HepG2 (cell line): Measurements from ENCODE around the gene BIRC6. TPM values are rescaled to one million over a fixed set of nuclear protein-coding genes. Genes with fewer than 3 reads are reported as not detected.

Source experiments
- ARID4A ChIP-seq: sonication (generic); formaldehyde crosslinking; IDR thresholded peaks from 2 replicates; pipeline ENCODE4 v1.5.0; 2020; ENCODE audit warnings: mild to moderate bottlenecking, missing genetic modification reagents, borderline replicate concordance
- BHLHE40 ChIP-seq: IDR thresholded peaks from 2 replicates; pipeline ENCODE4 v1.6.1; 2011; ENCODE audit warnings: low read length, improper control_type of control experiment
- CEBPZ ChIP-seq: IDR thresholded peaks from 2 replicates; pipeline ENCODE4 v1.6.1; 2012; ENCODE audit warnings: low read length, improper control_type of control experiment
- GABPB1 ChIP-seq: IDR thresholded peaks from 2 replicates; pipeline ENCODE4 v1.6.1; 2016; ENCODE audit warnings: mild to moderate bottlenecking, missing genetic modification reagents, moderate library complexity, missing compliant biosample characterization
- HDAC2 ChIP-seq: sonication (generic); formaldehyde crosslinking; IDR thresholded peaks from 2 replicates; pipeline ENCODE4 v1.4.0; 2020; ENCODE audit warnings: missing genetic modification reagents
- HNF4A ChIP-seq: sonication (generic); formaldehyde crosslinking; IDR thresholded peaks from 2 replicates; pipeline ENCODE4 v1.4.0; 2020; ENCODE audit warnings: missing genetic modification reagents
- NFKB2 ChIP-seq: sonication (generic); formaldehyde crosslinking; IDR thresholded peaks from 2 replicates; pipeline ENCODE4 v1.4.0; 2020; ENCODE audit warnings: missing genetic modification reagents, borderline replicate concordance
- PRMT3 ChIP-seq: sonication (generic); formaldehyde crosslinking; IDR thresholded peaks from 2 replicates; pipeline ENCODE4 v1.8.1; 2022; ENCODE audit warnings: low read depth, mild to moderate bottlenecking, moderate library complexity, missing genetic modification reagents, borderline replicate concordance
- SALL2 ChIP-seq: sonication (generic); formaldehyde crosslinking; IDR thresholded peaks from 2 replicates; pipeline ENCODE4 v1.8.1; 2023; ENCODE audit warnings: mild to moderate bottlenecking, missing genetic modification reagents, inconsistent platforms
- TEAD3 ChIP-seq: optimal IDR thresholded peaks from 2 replicates; pipeline ENCODE3; 2016; ENCODE audit warnings: borderline replicate concordance
- THYN1 ChIP-seq: sonication (generic); formaldehyde crosslinking; IDR thresholded peaks from 2 replicates; pipeline ENCODE4 v1.8.1; 2023; ENCODE audit warnings: low read depth, mild to moderate bottlenecking, moderate library complexity, missing genetic modification reagents, borderline replicate concordance
- ZMAT5 ChIP-seq: sonication (generic); formaldehyde crosslinking; IDR thresholded peaks from 2 replicates; pipeline ENCODE4 v1.5.0; 2020; ENCODE audit warnings: mild to moderate bottlenecking, low read depth, missing genetic modification reagents, borderline replicate concordance
- ZMYM3 ChIP-seq: sonication (generic); formaldehyde crosslinking; IDR thresholded peaks from 2 replicates; pipeline ENCODE4 v1.5.1; 2020; ENCODE audit warnings: mild to moderate bottlenecking, missing genetic modification reagents
- ZNF281 ChIP-seq: sonication (generic); formaldehyde crosslinking; IDR thresholded peaks from 2 replicates; pipeline ENCODE4 v1.4.0; 2020; ENCODE audit warnings: missing genetic modification reagents, borderline replicate concordance
- ZNF550 ChIP-seq: sonication (generic); formaldehyde crosslinking; IDR thresholded peaks from 2 replicates; pipeline ENCODE4 v1.4.0; 2020; ENCODE audit warnings: mild to moderate bottlenecking, missing genetic modification reagents, borderline replicate concordance
- ZNF703 ChIP-seq: sonication (generic); formaldehyde crosslinking; IDR thresholded peaks from 2 replicates; pipeline ENCODE4 v1.5.1; 2020; ENCODE audit warnings: missing genetic modification reagents, mild to moderate bottlenecking, moderate library complexity, borderline replicate concordance
- ZNF724P ChIP-seq: sonication (generic); formaldehyde crosslinking; IDR thresholded peaks from 2 replicates; pipeline ENCODE4 v1.8.0; 2022; ENCODE audit warnings: missing genetic modification reagents, borderline replicate concordance
- polyA plus RNA-seq, 8 experiments: library from polyadenylated mRNA; depleted of rRNA in 3 of 8; stranded (reverse) in 7 of 8; unstranded in 1 of 8; fragments of >200 nt; fragmentation: Illumina TruSeq in 4 of 8; extraction: Trizol in 4 of 8; gene quantifications; 2 replicates each; pipeline versions ENCODE4 v1.2.1 to v1.2.3, GENCODE V29; 2011 to 2016; ENCODE audit warnings: low read depth in 4 of 8, missing spikeins in 1 of 8, mixed read lengths in 1 of 8; ENCODE audit not compliant: insufficient read depth in 1 of 8
- total RNA-seq, 5 experiments: library from RNA; depleted of rRNA; stranded (reverse); fragments of >200 nt; fragmentation: Illumina TruSeq; extraction: Trizol; gene quantifications; 2 replicates each; pipeline ENCODE4 v1.2.3, GENCODE V29; 2016; ENCODE audit warnings: low read depth in 1 of 5

Gene BIRC6
- total and polyA plus RNA-seq, 2 of the 13 experiments (the other 11 are each of a cell fraction or from before 2014, with no cell fraction given): 65.6 to 120 TPM

- TF ChIP-seq ZMAT5 (CRISPR knock-in tag): no peak
- no peak for TF ChIP-seq SALL2 (CRISPR knock-in tag)
- no peak for TF ChIP-seq BHLHE40
- peak; percentile 3; the same call in 1 of the 2 replicates for TF ChIP-seq ZNF281 (CRISPR knock-in tag)
- no peak; the same call in 1 of the 2 replicates for TF ChIP-seq NFKB2 (CRISPR knock-in tag)
- TF ChIP-seq HDAC2 (CRISPR knock-in tag): no peak; the same call in 1 of the 2 replicates
- no peak for TF ChIP-seq ZNF703 (CRISPR knock-in tag)
- peak; percentile 66; the same call in 1 of the 2 replicates for TF ChIP-seq PRMT3
- TF ChIP-seq TEAD3: no peak
- TF ChIP-seq ARID4A (CRISPR knock-in tag): peak; percentile 78
- TF ChIP-seq ZMYM3 (CRISPR knock-in tag): no peak
- no peak; the same call in 1 of the 2 replicates for TF ChIP-seq ZNF550 (CRISPR knock-in tag)
- TF ChIP-seq ZNF724P: no peak
- no peak for TF ChIP-seq HNF4A (CRISPR knock-in tag)
- TF ChIP-seq THYN1: no peak
- peak; percentile 35; the same call in 1 of the 2 replicates for TF ChIP-seq GABPB1 (CRISPR knock-in tag)
- TF ChIP-seq CEBPZ: no peak
These were observed 691 bp downstream of the BIRC6 start (continued) for GRCh38 chr2:32357318-32358110.
